DLD1 (cell line): ENCODE data around the gene CZIB.

Experiments
- in situ Hi-C: cut with HindIII; loops from 2 replicates; pipeline ENCODE4 v1.10.0; 2017; ENCODE audit warnings: low sequenced_read_pairs

CZIB gene

DNA sequence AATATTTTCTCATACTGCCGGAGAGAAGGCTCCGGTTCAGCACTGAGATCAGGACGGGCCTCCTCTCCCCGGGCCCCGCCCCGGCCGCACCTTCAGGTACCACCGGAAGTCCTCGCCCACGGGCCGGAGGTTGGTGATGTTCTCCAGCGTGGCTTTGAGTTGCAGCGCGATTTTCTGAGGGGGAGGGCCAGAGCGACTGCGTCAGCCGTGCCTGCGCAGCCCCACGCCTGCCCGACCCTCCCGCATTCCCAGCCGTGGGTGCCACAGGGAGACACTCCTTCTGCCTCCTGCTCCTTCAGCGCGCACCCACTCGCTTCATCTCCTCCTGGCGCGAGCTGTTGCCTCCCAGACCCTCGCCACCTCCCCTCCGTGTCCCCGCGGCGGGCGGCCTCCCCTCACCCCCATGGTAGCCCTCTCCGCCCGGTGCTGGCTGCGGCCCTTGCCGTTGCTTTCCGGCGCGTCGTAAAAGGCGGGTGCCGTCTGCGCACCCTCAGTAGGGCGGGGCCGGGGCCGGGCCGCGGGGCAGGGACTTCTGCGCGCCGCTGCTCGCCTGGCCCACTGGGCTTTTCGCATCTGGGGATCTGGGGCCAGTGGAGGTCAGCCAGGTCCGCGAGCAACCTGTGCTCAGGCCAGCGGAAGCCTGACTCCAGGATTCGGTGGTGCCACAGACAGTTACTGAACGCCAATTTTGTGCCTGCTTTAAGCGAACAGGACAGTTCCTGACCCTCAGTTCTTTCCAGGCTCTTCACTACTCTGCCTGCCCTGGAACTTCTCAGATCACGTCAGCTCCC, at the start of gene CZIB:
Gene CZIB, minus strand, starts transcription at position 464 of the 791 bp plus-strand sequence. Its CDS starts 59 bp downstream, at position 405.
- in situ Hi-C loops: no loop called here

DNA sequence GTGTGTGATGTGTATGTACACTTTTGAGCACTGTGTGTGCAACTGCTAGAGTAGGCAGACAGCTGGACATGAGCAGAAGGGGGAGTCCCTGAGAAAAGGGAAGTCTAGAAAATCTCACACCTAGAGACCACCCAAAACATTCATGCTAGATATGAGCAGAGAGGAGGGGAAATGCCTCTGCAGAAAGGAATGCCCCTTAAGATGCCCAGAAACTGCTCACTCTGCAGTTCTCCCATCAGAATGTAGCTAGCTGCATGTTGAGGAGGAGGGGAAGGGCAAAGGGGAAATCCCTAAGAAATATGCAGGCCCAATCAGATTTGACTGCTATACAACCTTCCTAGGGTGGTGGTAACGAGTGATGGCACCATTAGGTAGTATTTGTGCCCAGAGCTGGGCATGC, 49.7 kb upstream of the CZIB start:
- in situ Hi-C loops: no loop called here

DNA sequence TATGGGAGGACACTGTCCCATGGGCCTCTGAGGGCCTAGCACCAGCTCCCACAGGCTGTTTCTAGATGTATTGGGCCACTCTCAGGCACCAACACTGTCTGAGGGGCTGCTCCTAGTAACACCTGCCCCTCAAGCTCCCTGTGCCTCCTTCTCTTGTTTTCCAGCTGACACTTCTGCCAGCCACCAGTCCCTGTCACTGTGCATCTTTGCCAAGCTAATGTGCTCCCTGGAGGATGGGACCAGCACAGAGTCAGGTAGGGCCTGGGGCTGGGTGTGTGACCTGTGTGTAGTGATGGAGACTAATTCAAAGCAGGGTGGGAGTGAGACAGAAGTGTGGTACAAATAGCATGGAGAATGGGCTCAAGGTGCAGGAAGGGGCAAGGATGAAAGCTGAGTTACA, 47.3 kb upstream of the CZIB start:
- in situ Hi-C loops: no loop called here

DNA sequence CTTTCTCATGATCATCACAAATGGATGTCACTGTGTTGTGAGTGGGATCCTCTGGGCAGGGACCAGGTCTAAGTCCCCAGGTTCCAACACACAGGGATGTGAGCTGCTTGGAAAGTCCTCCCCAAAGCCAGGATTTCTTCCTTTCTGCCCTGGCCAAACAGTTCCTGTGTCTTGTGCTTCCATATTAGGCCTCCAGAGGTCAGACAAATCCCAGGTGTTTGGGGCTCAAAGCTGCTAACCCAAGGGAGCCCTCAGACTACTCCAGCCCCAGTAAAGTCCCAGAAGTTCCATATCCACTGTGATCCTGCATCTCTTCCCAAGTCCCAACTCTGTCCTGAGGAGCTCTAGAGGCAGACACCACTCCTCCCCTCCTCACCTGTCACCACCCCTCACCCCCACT, 45.6 kb upstream of the CZIB start:
- in situ Hi-C loops: no loop called here

DNA sequence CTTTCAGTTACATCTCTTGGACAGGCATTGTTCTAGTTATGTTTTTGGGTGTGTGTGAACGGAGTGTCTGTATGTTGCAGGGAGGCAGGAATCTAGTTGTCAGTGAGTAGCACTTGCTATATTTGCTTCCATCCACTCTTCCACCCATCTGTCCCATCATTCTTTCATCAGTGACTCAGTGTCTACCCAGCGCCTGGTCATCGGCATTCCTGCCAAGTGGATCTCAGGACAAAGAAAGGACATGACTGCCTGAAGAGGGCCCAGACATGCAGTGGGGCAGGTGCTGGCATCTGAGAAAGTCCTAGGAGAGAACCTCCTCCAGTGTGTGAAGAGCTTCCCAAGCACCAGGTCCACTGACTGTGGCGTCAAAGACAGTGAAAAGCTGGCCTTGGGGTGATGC, 45.1 kb upstream of the CZIB start:
- in situ Hi-C loops: no loop called here

DNA sequence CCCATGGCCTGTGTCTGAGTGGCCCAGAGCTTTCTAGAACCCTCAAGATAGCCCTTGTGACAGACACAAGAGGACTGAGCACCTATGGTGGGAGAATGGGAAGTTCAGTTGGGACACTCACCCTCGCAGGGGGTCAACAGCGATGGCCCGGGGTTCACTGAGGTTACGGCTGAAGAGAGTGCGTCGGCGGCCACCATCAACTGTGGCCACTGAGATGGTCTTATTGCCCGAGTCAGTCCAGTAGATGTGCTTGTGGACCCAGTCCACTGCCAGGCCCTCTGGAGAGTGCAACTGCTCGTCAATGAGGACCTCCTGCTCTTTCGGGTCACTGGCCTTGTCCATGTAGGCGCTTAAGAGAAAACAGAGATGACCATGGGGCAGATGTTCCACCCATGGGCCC, 43.6 kb upstream of the CZIB start:
- in situ Hi-C loops: no loop called here

DNA sequence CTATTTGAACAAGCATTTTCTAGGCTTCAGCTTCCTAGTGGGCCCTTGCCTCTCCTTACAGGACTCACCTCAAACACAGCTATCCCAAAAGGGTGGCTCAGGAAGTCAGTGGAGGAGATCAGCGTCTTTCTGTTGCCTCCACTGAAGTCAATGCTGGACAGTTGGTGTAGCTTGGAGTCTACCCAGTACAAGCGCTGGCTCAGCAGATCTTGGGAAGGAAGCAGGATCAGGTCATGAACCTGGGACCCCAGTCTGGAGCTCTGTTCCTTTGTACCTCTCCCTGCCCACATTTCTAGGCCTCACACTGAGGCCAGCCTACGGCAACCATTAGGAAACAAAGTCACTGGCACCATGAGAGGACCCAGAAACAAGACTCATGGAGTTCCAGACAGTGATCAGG, 41.6 kb upstream of the CZIB start:
- in situ Hi-C loops: no loop called here

DNA sequence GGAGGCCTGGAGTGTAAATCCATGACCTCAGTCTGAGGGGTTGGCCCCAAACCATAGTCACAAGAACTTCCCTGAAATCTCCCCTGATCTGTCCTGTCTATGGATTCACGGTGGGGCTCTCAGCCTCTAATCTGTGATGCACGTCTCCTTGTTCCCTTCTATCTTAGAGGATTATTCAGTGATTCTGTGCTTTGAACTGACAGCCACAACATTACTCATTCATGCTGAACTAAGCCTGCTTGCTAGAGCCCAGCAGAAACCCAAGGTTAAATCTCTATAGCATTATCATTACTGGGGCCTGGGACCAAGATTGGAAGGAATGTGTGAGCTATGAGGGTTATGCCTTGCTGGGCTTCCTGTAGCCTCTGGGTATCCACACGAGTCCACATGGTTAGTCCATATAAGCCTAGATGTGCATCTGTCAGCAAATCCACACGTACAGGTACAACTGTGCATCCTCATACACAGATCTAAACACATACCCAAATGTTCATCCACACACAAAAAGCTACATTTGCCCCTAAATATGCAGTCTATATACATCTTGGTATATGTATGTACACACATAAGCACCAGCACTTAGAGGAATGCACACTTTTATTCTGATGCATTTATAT, 40.3 kb upstream of the CZIB start:
- in situ Hi-C loops: no loop called here

DNA sequence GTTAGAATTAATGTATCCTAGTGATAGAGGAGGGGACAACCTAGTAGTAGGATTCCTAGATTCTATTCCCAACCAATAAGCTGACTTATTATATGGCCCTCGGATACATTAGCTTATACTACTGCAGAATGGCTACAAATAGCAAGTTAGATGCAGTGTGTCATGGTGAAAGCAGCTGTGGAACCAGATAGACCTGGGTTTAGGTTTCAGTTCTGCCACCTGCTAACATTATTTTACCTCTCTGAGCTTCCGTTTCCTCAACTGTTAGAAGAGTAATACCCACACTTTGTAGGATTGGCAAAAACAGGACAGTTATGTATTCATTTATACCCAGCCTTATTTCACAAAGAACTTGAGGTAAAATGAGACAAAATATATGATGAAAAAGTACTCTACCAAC, 39.5 kb upstream of the CZIB start:
- in situ Hi-C loops: no loop called here

DNA sequence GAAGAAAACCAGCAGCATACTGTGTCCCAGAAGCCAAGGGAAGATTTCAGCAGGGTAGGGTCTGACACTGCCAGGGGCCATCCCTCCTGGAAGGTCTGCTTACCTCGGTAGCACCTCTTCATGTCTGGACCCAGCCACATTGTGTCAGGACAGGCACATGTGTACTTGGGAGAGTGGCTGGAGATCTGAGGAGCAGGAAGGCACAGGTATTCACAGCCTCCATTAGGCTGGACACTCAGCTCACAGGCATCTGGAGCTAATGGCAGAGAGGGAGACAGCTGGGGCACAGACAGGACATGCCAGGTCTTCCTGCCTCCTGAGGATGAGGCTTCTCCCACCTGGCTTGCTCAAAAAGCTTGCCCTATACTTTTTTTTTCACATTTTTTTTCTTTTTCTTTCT, 37.8 kb upstream of the CZIB start:
- in situ Hi-C loops: no loop called here

DNA sequence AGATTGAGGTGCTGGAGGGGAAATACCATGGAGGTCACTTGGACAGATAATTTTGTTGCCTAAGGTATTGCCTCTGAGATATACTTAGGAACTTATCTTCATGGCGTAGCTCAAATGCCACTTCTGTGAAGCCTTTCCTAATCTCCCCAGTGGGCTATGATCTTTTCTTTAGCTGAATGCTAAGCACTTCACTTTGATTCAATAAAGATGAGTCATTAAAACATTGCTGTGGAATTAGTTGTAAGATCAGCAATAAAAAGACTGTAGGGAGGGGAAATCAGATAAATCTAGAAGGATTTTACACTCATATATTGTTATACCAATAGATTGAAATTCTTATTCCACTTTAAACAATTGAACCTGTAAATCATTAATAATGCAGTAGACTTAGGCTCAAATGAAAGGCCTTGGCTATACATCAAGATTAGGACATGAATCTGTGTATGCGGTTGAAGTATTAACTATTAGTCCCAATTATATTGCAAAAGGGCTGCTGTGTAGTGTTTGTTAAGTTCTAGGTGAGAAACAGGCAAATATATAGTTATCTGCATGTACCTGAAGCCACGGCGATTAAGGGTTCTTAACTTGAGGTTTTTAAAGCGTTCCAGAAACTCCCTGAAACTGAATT, 37.1 kb upstream of the CZIB start:
- in situ Hi-C loops: no loop called here

DNA sequence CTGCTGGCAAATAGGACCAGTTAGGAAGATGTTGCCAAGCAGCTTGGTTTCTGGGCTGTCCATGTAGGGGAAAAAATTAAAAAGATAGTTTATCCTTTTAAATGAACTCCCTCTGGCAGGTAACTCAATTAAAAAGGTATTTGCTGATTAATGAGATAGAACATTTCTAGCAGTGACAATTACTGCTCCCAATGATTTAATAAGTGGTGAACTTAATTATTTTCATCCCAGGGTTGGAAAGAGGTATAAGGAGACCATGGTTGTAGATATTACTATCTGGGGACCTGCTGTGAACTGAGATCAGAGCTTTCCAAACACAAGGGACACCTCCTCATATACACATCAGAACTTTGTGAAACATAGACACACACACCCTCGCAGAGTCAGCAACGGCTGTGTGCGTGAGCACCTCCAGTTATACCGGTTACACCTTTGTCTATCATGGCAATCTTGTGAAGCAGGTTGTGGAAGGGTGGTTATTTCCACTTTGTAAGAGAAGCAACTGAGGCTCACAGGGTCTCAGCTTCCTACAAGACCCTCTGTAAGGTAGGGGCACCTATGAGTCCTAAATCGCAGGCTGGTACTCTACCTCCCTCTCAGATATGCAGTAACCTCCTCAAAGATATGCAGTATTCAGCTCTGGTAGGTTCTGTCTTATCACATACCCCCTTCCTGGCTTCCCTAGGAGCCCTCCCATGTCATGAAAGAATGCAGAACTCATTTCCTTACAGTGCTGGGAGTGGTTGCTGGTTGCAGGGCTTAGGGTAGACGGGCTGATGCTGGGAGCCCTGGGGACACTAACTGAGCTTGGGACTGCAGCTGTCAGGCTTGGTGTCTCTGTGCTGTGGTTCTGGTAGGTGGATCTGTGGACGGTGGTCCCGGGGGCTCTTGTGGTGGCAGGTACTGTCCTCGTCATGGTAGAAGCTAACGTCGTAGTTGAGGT, 36.3 kb upstream of the CZIB start:
- in situ Hi-C loops: no loop called here

DNA sequence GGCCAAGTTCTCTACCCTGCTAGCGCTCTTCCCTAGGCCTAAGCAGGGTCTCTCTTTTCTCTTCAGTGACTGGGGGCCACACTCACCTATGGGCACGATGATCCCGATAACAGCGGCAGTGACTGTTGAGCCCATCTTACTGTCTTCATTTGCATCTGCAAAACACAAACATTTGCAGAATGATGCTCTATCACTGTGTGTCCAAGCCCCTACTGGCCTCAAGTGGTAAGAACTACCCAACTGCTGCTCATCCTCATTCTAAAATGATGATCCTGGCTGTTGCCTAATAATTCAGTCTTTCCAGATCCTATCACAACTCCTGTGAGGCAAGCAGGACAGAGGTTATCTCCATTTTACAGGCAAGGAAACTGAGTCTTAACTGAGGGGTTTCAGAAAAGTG, 34.6 kb upstream of the CZIB start:
- in situ Hi-C loops: no loop called here

DNA sequence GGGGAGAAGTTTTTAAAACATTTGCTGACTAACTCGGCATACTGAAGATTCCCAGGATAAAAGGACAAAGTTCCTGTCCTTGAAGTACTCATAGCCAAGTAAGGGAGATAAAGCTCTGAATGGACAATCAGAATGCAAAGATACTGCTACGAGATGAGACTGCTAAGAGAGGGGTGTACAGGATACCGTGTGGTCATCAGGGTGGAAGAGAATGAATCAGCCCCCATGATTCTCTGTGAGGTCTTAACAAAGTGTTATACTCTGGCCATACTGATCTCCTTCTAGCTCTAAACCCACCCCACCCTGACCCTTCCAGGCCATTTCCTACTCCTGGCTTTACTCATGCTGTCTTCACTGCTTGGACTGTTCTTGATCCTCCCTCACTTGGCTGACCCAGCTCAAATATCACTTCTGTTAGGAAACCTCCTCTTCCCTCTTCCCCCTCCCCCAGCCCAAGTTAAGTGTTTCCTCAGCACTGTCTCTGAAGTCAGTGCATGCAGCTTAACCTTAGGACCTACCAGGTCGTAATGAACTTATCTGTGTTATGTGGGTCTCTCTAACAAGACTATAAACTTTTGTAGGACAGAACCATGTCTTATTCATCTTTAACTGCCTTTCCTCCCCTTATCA, 33.7 kb upstream of the CZIB start:
- in situ Hi-C loops: no loop called here

DNA sequence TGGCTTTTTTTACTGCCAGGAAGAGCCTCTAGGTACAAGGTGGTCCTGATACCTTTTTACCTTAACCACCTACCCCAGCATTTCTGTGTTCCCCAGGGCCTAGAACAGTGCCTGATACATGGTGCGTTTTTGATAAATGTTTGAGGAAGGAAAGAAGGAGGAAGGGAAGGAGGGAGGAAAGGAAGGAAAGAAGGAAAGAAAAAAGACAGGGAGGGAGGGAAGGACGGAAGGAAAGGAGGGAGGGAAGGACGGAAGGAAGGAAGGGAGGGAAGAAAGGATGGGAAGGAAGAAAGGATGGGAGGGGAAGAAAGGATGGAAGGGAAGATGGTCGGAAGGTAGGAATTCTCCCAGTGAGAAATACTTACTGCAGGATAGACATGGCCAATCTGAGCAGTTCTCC, 29.9 kb upstream of the CZIB start:
- in situ Hi-C loops: no loop called here

DNA sequence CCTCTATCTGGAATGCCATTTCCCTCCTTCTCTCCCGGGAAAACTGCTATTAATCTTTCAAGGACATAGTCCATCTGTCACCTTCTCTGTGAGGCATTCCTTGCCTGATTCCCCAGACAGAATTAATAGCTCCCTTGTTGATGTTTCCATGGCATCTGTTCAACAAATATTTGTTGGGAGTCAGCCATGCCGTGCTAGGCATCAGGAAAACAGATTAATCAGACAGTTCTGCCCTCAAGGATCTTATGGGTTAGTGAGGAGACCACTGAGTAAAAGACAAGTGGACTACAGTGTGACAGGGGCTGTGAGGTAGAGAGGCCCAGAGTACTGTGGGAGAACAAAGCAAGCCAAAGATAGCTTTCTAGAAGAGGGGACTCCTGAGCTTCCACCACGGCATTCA, 29.3 kb upstream of the CZIB start:
- in situ Hi-C loops: no loop called here

DNA sequence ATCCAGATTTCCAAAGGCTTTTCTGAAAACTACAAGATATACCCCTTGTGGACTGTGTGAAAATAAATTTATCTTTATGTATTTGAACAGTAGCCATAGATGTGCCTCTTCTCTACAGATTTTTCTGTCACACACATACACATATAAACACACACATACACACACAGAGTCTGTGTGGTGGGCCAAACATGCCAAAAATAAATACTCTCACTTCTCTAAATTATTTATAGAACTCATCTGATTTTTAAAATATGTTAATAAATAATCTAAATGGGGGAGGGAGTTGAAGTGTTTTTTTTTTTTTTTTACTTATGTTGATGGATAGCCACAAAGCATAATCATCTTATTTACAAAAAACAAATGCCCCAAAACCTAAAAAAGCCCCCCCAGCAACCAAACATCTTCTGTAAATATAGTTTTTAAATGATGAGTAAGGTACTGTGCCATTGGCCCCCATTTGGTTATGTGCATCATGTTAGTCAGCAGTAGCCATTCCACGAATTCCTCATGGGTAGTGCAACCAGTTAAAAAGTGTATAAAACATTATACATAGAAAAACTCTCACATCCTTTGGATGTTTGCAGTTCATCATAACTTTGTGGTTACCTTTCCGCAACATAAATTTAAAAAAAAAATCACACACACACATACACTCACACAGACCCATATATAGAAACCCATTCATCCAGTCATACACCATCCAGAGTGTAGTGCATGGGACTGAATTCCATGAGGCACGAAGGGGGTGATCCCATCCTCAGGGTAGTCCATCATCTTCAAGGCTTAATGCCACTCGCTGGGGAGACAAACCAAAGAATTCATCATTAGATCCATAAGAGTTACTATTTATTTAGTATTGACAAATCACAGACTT, 26.1 kb upstream of the CZIB start:
- in situ Hi-C loops: no loop called here

DNA sequence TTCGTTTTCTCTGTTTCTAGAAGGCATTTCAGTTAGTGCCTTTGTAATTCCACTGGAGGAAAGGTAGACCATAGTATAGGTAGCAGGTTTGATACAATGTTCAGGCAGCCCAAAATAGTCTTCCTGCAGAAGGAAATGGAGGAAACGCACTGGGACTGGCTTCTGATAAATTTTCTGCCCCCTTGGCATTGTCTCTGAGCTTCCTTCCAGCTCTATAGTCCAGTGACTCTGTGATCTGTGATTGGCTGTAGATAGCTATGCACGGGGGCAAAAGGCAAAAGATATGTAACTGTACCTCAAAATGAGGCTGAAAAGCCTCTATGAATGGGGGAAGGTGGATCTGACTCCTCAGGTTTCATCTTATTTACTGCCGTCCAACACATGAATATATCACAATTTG, 23.7 kb upstream of the CZIB start:
- in situ Hi-C loops: no loop called here

DNA sequence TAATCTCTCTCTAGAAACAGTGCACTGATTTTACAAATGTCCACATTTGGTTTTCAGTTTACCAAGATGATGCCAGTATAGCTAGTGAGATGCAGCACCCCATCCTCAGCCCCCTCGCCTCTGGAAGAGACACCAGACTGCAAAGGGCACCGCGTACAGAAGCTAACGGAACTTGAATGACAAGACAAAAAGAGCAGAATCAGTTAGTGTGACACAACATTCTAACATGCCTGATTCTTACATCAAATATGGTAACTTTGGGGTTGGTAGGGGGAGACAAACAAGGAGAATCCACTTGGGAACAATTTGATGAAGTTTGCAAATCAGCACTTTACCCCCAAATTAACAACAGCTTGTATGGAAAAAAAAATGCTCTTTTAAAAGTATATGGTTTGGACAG, 21.9 kb upstream of the CZIB start:
- in situ Hi-C loops: no loop called here

DNA sequence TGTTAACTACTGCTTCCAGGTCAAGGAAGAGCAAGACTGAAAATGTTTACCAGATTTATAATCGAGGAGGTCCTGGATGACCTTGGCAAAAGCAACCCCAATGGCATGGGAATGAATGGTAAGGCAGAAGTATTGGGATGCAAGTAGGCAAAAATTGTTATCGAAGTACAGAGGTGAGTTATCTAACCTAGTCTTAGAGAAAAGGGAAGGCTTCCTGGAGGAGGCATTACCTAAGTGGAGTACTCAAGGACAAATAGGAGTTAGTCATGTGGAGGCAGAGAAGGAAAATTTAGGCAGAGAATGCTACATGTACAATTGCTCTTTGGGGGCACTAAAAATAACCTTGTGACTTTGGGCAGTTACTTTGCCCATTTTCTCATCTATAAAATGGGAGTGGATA, 21.4 kb upstream of the CZIB start:
- in situ Hi-C loops: no loop called here
